ENCODE results near the gene PALD1. TPM values are rescaled to one million over a fixed set of nuclear protein-coding genes. Genes with fewer than 3 reads are reported as not detected.

PALD1 gene
- total RNA-seq, 1 experiment from 2014 or later, result 33.1 TPM

DNA sequence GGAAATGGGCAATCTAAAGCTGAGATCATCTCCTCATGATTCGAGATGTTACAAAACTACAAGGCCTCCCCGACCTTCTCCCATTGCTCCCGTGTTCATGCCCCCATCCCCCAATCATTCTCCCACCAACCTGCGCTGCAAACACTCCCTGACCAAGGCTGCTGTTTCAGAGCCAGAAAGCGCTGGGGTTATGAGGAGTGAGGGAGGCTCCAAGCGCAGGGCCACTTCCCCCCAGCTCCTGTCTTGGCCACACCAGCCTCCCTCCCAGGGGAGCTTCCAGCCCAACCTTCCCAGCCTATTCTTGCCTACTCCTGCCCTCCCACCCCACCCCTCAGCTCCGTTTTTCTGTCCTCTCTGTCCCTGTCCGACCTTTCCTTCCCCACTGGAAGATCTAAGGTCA is 22.4 kb upstream of the PALD1 start (continued):
- TF ChIP-seq, protein P1, sequence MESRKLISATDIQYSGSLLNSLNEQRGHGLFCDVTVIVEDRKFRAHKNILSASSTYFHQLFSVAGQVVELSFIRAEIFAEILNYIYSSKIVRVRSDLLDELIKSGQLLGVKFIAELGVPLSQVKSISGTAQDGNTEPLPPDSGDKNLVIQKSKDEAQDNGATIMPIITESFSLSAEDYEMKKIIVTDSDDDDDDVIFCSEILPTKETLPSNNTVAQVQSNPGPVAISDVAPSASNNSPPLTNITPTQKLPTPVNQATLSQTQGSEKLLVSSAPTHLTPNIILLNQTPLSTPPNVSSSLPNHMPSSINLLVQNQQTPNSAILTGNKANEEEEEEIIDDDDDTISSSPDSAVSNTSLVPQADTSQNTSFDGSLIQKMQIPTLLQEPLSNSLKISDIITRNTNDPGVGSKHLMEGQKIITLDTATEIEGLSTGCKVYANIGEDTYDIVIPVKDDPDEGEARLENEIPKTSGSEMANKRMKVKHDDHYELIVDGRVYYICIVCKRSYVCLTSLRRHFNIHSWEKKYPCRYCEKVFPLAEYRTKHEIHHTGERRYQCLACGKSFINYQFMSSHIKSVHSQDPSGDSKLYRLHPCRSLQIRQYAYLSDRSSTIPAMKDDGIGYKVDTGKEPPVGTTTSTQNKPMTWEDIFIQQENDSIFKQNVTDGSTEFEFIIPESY (IDR thresholded peaks at IDR 0.05; ENCODE audit: extremely low read depth, insufficient replicate concordance, low read length), result no peak
- TF ChIP-seq POLR2AphosphoS5 (IDR thresholded peaks at IDR 0.05; ENCODE audit: low read depth, low read length), result no peak
- TF ChIP-seq ZFX (IDR thresholded peaks at IDR 0.05), result no peak

DNA sequence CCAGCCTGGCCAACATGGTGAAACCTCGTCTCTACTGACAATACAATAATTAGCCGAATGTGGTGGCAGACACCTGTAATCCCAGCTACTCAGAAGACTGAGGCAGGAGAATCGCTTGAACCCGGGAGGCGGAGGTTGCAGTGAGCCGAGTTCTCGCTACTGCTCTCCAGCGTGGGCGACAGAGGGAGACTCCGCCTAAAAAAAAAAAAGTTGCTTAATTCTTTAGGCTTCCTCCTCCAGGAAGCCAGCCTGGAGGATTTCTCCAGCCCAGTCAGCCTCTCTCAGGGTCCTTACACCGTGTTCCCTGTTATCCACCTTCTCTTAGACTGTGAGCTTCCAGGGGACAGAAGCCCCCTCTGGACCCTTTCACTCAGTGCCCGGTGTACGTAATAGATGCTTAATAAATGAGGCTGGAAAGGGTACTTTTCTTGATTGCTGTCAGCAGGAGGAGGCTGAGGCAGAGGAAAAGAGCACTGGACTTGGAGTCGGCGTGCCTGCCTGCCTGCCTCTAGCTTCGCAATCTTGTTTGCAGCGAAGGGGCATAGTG is 20.7 kb upstream of the PALD1 start:
- H4K20me1 ChIP-seq (ENCODE audit: insufficient read depth), result no peaks in the 10 kb centered on the region
- no peaks in the 10 kb centered on the region for H3K9me3 ChIP-seq (ENCODE audit: control insufficient read depth in 1 of 2, insufficient read depth in 1 of 2, low read depth in 1 of 2, low read length in 2 of 2)
- POLR2A ChIA-PET, result no interaction called here
- H3K9me2 ChIP-seq (ENCODE audit: insufficient read depth), result no peaks in the 10 kb centered on the region
- no peaks in the 10 kb centered on the region for H3K79me2 ChIP-seq (ENCODE audit: insufficient read depth, low read length)
- no peaks in the 10 kb centered on the region for H3K27me3 ChIP-seq (ENCODE audit: insufficient read depth, low read length)
- no TSS peak for BruUV-seq (replicated peaks)
- H3K4me2 ChIP-seq (ENCODE audit: low read length), result peak overlapping the region; percentile 79
- CTCF ChIA-PET, result no interaction called here
- RAD21 ChIA-PET (ENCODE audit: low non-redundant PET in 1 of 2, low total read pairs in 2 of 2, uncharacterized antibody in 2 of 2, unreplicated experiment in 2 of 2), result no interaction called here
- no peaks in the 10 kb centered on the region for H3K36me3 ChIP-seq (ENCODE audit: control insufficient read depth in 1 of 2, insufficient read depth in 2 of 2, low read length in 2 of 2)
- no peak for TF ChIP-seq CEBPB (IDR thresholded peaks at IDR 0.05; ENCODE audit: low read depth)
- TF ChIP-seq RAD21 (IDR thresholded peaks at IDR 0.05; ENCODE audit: low read depth), result no peak
- no peak overlapping the region for H2AFZ ChIP-seq (ENCODE audit: low read depth, low read length, poor library complexity, severe bottlenecking)
- intact Hi-C loops (cut with micrococcal nuclease), result no loop called here
- peaks cover 21 to 45% of the 10 kb centered on the region in 2 experiments for H3K4me1 ChIP-seq (ENCODE audit: control insufficient read depth in 1 of 2, insufficient read depth in 2 of 2, low read length in 2 of 2)
- DNase-seq (ENCODE audit: low read depth, low spot score), result no peak
- H3K9ac ChIP-seq (ENCODE audit: low read length), result peak overlapping the region; percentile 47; the same call in 1 of the 2 replicates
- H3K27ac ChIP-seq (ENCODE audit: low read depth, low read length), result no peak overlapping the region
- H3K4me3 ChIP-seq (replicated peaks in 1 of 2; ENCODE audit: low read depth in 1 of 2, low read length in 2 of 2), result no peak overlapping the region
- no peak for ATAC-seq

Measured in HCT116 (cell line).